HG02981 (cell line): ENCODE data around the gene FGD5.
"Not testable (repeated sequence)": the region's sequence is repeated elsewhere in the genome, so short reads cannot be mapped to it uniquely, and the experiment has no call there.

Experiments used
- ATAC-seq: cut with Tn5 transposase; IDR thresholded peaks from one replicate; pipeline ENCODE4 v1.9.1; 2021; ENCODE audit warnings: mild to moderate bottlenecking, moderate library complexity; ENCODE audit not compliant: unreplicated experiment

FGD5 gene

GRCh38 chr3:14900881-14901873, 82.4 kb downstream of the FGD5 start:
- ATAC-seq: no peak

GRCh38 chr3:14902719-14903118, 84.0 kb downstream of the FGD5 start:
- ATAC-seq: no peak

- ATAC-seq: not testable (repeated sequence)
Measured at GRCh38 chr3:14903501-14903900, 84.7 kb downstream of the FGD5 start.

GRCh38 chr3:14905055-14905657, 86.4 kb downstream of the FGD5 start:
- ATAC-seq: no peak

GRCh38 chr3:14906355-14906971, 87.7 kb downstream of the FGD5 start:
- no peak for ATAC-seq

DNA sequence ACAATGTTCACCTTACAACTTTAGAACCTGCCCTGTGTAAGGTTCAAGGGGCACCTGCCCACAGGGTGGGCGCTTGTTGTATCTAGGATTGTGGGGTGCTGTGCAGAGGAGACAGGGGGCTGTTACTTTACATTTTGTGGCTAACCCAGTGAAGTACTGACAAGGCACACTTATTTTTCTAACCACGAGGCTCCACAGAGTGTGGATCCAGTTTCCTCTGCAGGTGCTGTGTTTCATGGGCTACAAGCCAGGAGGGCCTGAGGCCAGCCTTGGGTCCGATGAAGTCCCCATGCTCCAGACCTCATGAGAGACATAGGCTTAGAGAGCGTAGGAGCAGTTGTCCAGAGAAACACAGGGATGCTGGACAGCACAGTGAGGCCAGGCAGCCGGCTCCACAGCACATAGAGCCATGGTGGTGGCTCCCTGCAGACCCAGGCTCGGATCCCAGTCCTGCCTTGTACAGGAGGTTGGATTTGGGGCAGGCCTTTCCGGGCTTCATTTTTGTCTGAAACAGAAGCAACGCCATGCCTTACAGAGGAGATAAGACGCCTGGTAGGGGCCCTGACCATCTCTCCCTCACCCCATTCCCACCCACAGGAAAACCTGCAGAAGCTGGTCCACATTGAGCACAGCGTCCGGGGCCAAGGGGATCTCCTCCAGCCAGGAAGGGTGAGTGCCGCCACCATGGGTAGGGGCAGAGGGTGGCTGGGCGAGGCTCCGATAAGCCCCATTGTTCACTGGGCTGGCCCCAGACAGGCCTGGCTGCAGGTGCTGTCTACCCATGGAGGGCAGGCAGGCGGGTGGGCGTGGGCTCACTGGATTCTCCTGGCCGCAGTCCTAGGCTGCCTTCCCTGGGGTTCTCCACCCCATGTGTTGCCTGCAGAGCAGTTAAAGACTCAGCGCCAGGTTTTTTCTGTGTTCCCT, 88.5 kb downstream of the FGD5 start:
- ATAC-seq: no peak

- no peak for ATAC-seq
Measured at GRCh38 chr3:14909250-14909649, 90.5 kb downstream of the FGD5 start.

DNA sequence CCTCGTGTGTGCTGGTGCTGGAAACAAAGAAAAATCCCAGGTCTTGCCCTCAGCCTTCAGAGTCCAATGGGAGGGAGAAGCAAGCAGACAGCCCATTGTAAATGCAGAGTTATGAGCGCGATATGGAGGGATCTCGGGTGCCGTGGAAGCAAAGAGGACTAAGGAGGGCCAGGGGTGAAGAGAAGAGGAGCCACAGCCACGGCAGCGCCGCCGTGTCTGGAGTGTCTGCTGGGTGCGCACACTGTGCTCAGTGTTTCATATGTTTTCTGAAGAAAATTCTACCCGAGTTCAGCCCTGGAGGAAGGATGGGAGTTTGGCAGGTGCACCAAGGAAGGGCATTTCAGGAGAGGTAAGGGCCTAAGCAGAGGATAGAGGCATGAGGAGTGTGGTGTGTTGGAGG, 92.9 kb downstream of the FGD5 start:
- ATAC-seq: no peak

- no peak for ATAC-seq
Measured at GRCh38 chr3:14913071-14913925, 94.5 kb downstream of the FGD5 start.

- no peak for ATAC-seq
Measured at GRCh38 chr3:14913926-14914778, 95.4 kb downstream of the FGD5 start.

GRCh38 chr3:14914779-14915117, 96.0 kb downstream of the FGD5 start:
- no peak for ATAC-seq

- ATAC-seq: no peak
Measured at GRCh38 chr3:14915636-14916222, 97.0 kb downstream of the FGD5 start.

- no peak for ATAC-seq
Measured at GRCh38 chr3:14918356-14918860, 99.6 kb downstream of the FGD5 start.

DNA sequence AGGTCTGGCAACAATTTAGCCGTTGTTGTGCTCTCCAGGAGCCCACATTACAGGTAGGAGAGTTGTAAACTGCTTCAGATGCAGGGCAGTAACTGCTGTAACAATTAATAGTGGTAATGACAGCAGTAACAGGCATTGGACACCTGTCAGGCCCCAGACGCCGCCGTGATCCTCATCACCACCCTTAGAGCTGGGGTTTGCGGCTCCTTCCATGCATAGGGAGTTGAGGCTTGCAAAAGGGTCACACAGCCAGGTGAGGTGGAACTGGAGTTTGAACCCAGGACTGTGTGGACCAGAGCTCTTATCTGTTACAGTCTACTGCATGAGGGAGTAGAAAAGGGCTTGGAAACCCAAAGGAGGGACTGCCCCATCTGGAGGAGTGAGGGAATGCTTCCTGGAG, 101.8 kb downstream of the FGD5 start:
- no peak for ATAC-seq

DNA sequence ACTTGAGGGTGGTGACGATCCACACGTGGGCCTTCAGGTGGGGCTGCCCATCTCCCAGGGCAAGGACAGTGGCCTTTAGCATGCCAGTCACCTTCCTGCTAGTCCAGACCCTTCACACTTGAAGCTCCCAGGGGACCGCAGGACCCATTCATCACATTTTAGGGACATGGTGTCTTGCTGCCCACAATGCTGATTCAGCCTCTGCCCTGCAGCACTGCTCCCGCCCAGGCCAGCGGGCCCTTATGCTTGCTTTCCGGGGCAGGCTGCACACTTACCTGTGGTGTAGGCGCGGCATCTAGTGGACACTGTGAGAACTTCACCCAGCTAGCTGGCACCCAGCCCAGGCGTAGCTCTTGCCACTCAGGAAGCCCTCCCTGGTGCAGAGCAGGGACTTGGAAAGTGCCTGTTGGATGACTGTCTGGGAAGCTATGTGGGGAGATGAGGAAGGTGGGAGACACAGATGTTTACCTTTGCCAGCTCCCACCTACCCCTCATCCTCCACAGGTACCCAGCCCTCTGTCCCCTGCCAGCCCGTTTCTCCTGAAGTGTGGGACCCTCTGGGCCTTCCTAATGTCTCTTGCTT, 102.4 kb downstream of the FGD5 start:
- ATAC-seq: peak; percentile 82

GRCh38 chr3:14921811-14922705, 103.3 kb downstream of the FGD5 start:
- no peak for ATAC-seq

DNA sequence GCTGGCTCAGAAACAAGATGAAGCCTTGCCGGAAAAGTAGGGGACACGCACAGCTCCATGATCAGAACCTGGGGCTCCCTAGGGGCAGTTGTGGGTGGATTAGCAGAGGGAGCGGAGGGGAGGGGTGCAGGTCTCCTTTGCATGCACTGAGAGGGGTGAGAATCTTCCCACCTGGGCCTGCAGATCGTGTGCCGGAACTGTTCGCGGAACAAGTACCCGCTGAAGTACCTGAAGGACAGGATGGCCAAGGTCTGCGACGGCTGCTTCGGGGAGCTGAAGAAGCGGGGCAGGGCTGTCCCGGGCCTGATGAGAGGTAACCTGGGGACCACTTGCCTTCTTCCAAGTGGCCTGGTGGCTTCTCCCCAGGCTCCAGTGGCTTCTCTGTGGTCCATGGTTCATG, 104.1 kb downstream of the FGD5 start:
- no peak for ATAC-seq
